ENCODE data around the gene ZSWIM5. TPM values are rescaled to one million over a fixed set of nuclear protein-coding genes. Genes with fewer than 3 reads are reported as not detected.

ZSWIM5 gene
- total and polyA plus RNA-seq, 9 of the 15 experiments (the other 6 are each of a cell fraction or from before 2014, with no cell fraction given), result under 0.01 to 0.07 (median 0.03) TPM; not detected in 3

DNA sequence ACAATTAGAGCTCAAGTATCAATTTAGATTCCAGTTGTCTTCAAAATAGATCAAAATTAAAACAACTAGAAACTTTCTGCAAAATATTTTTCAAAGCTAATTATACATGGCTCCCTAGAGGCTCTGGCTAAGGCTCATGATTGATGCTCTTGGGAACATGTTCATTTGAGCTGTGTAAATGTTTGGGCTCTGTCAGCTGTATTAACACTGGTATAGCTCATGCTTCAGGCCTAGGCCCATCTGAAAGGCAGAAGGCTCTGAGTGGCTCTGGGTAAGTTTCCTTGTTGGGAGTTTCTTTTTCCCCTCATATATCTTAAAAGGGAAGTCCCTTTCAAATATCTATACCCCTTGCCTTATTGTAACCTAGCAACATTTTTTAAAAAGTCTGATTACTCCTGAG is 113.1 kb downstream of the ZSWIM5 start (continued):
- TF ChIP-seq E2F6 (IDR thresholded peaks at IDR 0.05; ENCODE audit: borderline replicate concordance in 1 of 2, extremely low read depth in 1 of 2, insufficient read depth in 1 of 2, insufficient read length in 1 of 2, low read depth in 1 of 2, low read length in 1 of 2, poor library complexity in 1 of 2, severe bottlenecking in 1 of 2), result no peak
- no peak for TF ChIP-seq ZNF311 (CRISPR knock-in tag; IDR thresholded peaks at IDR 0.05)
- TF ChIP-seq, protein P1, sequence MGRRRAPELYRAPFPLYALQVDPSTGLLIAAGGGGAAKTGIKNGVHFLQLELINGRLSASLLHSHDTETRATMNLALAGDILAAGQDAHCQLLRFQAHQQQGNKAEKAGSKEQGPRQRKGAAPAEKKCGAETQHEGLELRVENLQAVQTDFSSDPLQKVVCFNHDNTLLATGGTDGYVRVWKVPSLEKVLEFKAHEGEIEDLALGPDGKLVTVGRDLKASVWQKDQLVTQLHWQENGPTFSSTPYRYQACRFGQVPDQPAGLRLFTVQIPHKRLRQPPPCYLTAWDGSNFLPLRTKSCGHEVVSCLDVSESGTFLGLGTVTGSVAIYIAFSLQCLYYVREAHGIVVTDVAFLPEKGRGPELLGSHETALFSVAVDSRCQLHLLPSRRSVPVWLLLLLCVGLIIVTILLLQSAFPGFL (CRISPR knock-in tag; IDR thresholded peaks at IDR 0.05), result no peak
- TF ChIP-seq HLTF (IDR thresholded peaks at IDR 0.05), result no peak
- no peak for TF ChIP-seq NUFIP1 (IDR thresholded peaks at IDR 0.05; ENCODE audit: partially characterized antibody)
- no peak for TF ChIP-seq BDP1 (IDR thresholded peaks at IDR 0.05; ENCODE audit: insufficient read depth, insufficient read length)
- no peak for TF ChIP-seq ZNF175 (CRISPR knock-in tag; IDR thresholded peaks at IDR 0.05; ENCODE audit: low read depth)
- no peak for TF ChIP-seq IRF9 (tag; IDR thresholded peaks at IDR 0.05)
